OCI-LY3 (cell line): ENCODE data around the gene POMT2.

Source experiments
- H2AFZ ChIP-seq: fragments of 200-600, 300-600 bp; shearing (Covaris generic); 2 replicates; pipeline ENCODE4 v1.6.0; 2014; ENCODE audit warnings: antibody characterized with exemption, low read depth, low read length
- H3K27ac ChIP-seq: fragments of 200-600, 300-600 bp; sonication (generic); 2 replicates; pipeline ENCODE4 v1.5.1; 2014; ENCODE audit warnings: mild to moderate bottlenecking, low read length, moderate library complexity, mixed read lengths
- H3K27me3 ChIP-seq: fragments of 200-600, 300-600 bp; sonication (generic); 2 replicates; pipeline ENCODE4 v1.6.1; 2014; ENCODE audit warnings: low read depth, low read length, mixed read lengths
- H3K36me3 ChIP-seq: fragments of 200-600, 300-600 bp; sonication (generic); replicated peaks from 2 replicates; pipeline ENCODE3; 2014; ENCODE audit warnings: low read depth, low read length, mixed read lengths
- H3K4me1 ChIP-seq: fragments of 300-600, 200-600 bp; sonication (generic); 2 replicates; pipeline ENCODE4 v1.6.1; 2014; ENCODE audit warnings: low read length, mixed read lengths
- H3K4me2 ChIP-seq: fragments of 200-600, 300-600 bp; sonication (generic); 2 replicates; pipeline ENCODE4 v1.6.1; 2014; ENCODE audit warnings: low read length, mixed read lengths
- H3K4me3 ChIP-seq: fragments of 300-600, 200-600 bp; sonication (generic); 2 replicates; pipeline ENCODE4 v1.5.1; 2014; ENCODE audit warnings: antibody characterized with exemption, mild to moderate bottlenecking, low read length, moderate library complexity
- H3K79me2 ChIP-seq: fragments of 300-600, 200-600 bp; shearing (Covaris generic); 2 replicates; pipeline ENCODE4 v1.6.1; 2014; ENCODE audit warnings: mild to moderate bottlenecking, low read length, mixed read lengths
- H3K9ac ChIP-seq: fragments of 300-600, 200-600 bp; shearing (Covaris generic); 2 replicates; pipeline ENCODE4 v1.6.0; 2014; ENCODE audit warnings: mild to moderate bottlenecking, low read length, moderate library complexity
- H3K9me3 ChIP-seq: fragments of 200-600, 300-600 bp; shearing (Covaris generic); 2 replicates; pipeline ENCODE4 v1.6.1; 2014; ENCODE audit warnings: low read length, mixed read lengths; ENCODE audit not compliant: insufficient read depth
- H4K20me1 ChIP-seq: fragments of 200-600, 300-600 bp; sonication (generic); 2 replicates; pipeline ENCODE4 v1.6.1; 2016; ENCODE audit warnings: low read length, mixed read lengths; ENCODE audit not compliant: insufficient read depth
- EZH2phosphoT487 ChIP-seq: fragments of 200-600 bp; shearing (Covaris generic); IDR thresholded peaks from 2 replicates; pipeline ENCODE4 v1.6.1; 2018; ENCODE audit warnings: antibody characterized with exemption, mixed run types, low read depth
- TF ChIP-seq, protein P1 (sequence below): fragments of 200-600, 300-600 bp; sonication (generic); IDR thresholded peaks from 2 replicates; pipeline ENCODE4 v1.5.1; 2014; ENCODE audit warnings: antibody characterized with exemption, low read length, low read depth

The POMT2 gene

DNA sequence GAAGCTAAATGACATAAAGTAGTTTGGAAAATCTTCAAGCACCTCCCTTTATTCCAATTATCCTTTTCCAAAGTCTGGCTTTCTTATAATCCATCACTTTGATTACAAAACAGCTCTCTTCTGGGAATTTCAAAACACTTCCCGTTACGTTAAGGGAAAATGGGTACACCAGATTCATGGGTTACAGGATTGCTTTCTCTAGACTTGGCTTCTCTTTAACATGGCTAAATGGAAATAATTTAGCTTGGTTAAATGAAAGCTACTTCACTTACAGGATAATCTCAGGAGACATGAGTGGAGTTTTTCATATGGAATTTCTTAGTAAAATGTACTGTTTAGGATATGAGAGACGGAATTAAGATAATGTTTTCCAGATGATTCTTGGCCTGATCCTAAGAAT, 14.9 kb upstream of the POMT2 start:
- no peak overlapping the region for H3K4me3 ChIP-seq
- no peak overlapping the region for H2AFZ ChIP-seq
- H3K4me2 ChIP-seq, result no peak overlapping the region
- no peak overlapping the region for H3K9ac ChIP-seq
- H4K20me1 ChIP-seq, result no peaks in the 10 kb centered on the region
- no peaks in the 10 kb centered on the region for H3K27me3 ChIP-seq
- H3K4me1 ChIP-seq, result no peaks in the 10 kb centered on the region
- H3K79me2 ChIP-seq, result no peaks in the 10 kb centered on the region
- no peak overlapping the region for H3K27ac ChIP-seq
- no peak for TF ChIP-seq EZH2phosphoT487
- peaks cover 11% of the 10 kb centered on the region for H3K36me3 ChIP-seq
- H3K9me3 ChIP-seq, result no peaks in the 10 kb centered on the region

DNA sequence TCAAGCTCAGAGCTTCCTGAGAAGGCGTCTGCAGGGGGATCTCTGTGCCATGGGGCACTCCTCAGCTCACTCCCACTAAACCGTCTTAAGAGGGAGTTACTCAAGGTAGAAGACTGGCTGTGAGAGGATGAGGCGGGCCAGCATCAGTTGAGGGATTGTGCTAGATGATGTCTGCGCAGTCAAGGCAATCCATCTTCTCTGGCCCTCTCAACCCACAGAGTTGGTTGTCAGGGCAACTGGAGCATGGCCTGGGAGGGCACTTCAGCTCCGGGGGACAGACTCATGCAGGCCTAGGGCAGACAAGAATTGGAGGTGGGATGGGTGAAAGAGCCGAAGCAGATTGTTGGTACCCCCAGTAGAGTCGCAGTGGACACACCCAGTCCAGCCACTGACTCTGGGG, 9.2 kb upstream of the POMT2 start:
- no peaks in the 10 kb centered on the region for H3K9me3 ChIP-seq
- no peak overlapping the region for H3K9ac ChIP-seq
- H4K20me1 ChIP-seq, result no peaks in the 10 kb centered on the region
- H3K79me2 ChIP-seq, result no peaks in the 10 kb centered on the region
- H3K4me3 ChIP-seq, result no peak overlapping the region
- H3K4me1 ChIP-seq, result no peaks in the 10 kb centered on the region
- no peak overlapping the region for H3K4me2 ChIP-seq
- no peak overlapping the region for H3K27ac ChIP-seq
- TF ChIP-seq EZH2phosphoT487, result no peak
- TF ChIP-seq, protein P1, sequence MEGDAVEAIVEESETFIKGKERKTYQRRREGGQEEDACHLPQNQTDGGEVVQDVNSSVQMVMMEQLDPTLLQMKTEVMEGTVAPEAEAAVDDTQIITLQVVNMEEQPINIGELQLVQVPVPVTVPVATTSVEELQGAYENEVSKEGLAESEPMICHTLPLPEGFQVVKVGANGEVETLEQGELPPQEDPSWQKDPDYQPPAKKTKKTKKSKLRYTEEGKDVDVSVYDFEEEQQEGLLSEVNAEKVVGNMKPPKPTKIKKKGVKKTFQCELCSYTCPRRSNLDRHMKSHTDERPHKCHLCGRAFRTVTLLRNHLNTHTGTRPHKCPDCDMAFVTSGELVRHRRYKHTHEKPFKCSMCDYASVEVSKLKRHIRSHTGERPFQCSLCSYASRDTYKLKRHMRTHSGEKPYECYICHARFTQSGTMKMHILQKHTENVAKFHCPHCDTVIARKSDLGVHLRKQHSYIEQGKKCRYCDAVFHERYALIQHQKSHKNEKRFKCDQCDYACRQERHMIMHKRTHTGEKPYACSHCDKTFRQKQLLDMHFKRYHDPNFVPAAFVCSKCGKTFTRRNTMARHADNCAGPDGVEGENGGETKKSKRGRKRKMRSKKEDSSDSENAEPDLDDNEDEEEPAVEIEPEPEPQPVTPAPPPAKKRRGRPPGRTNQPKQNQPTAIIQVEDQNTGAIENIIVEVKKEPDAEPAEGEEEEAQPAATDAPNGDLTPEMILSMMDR, result no peak
- H2AFZ ChIP-seq, result no peak overlapping the region
- no peaks in the 10 kb centered on the region for H3K27me3 ChIP-seq
- no peaks in the 10 kb centered on the region for H3K36me3 ChIP-seq

GRCh38 chr14:77327111-77327510, 6.4 kb upstream of the POMT2 start:
- Histone ChIP-seq H3K27ac (no peak overlapping the region), H2AFZ (no peak overlapping the region), H3K9ac (no peak overlapping the region), H3K4me3 (no peak overlapping the region), H3K4me2 (no peak overlapping the region), H3K27me3 (no peaks in the 10 kb centered on the region), H3K79me2 (no peaks in the 10 kb centered on the region), H4K20me1 (no peaks in the 10 kb centered on the region), H3K9me3 (no peaks in the 10 kb centered on the region), H3K4me1 (peaks cover 4% of the 10 kb centered on the region; the same call in 1 of the 2 replicates), H3K36me3 (no peaks in the 10 kb centered on the region)
- TF ChIP-seq, protein P1, result no peak
- no peak for TF ChIP-seq EZH2phosphoT487

DNA sequence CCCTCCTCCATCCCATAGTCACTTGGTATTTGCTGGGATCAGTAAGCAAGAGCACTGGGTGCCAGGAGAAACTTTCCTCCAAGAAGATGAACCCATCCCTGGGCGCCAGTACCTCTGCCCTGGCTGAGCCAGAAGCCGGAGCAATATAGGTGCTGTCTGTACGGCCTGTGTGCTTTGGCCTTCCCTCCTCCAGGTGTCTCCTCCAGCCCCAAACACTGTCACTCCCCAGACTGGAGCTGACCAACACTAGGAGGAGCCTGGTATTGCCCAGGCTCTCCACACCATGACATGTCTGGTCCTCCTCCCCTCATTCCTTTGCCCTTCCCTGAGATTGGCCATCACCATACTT, 5.0 kb upstream of the POMT2 start:
- Histone ChIP-seq H3K4me2 (no peak overlapping the region), H3K36me3 (no peaks in the 10 kb centered on the region), H3K27me3 (no peaks in the 10 kb centered on the region), H3K9ac (no peak overlapping the region), H3K4me3 (no peak overlapping the region), H4K20me1 (no peaks in the 10 kb centered on the region), H2AFZ (no peak overlapping the region), H3K27ac (no peak overlapping the region), H3K4me1 (peaks cover 7% of the 10 kb centered on the region; the same call in 1 of the 2 replicates), H3K9me3 (no peaks in the 10 kb centered on the region), H3K79me2 (no peaks in the 10 kb centered on the region)
- TF ChIP-seq, protein P1, result no peak
- no peak for TF ChIP-seq EZH2phosphoT487
